ENCODE measurements around the gene TSPAN11.

The TSPAN11 gene

GRCh38 chr12:30962047-30962446 is 35.5 kb downstream of the TSPAN11 start:
- DNase-seq: peak in 1 of 14 donors; percentile 60

GRCh38 chr12:30963709-30964564 is 37.4 kb downstream of the TSPAN11 start:
- no peak for DNase-seq

- peak in 1 of 14 donors; percentile 85 for DNase-seq
Observed at GRCh38 chr12:30964896-30965612, 38.5 kb downstream of the TSPAN11 start.

- DNase-seq: no peak
Observed at GRCh38 chr12:30965613-30965985, 39.1 kb downstream of the TSPAN11 start.

GRCh38 chr12:30967026-30967425 is 40.5 kb downstream of the TSPAN11 start:
- DNase-seq: peak in 1 of 14 donors; percentile 93

- peak in 1 of 14 donors; percentile 33 for DNase-seq
Observed at GRCh38 chr12:30968211-30968610, 41.7 kb downstream of the TSPAN11 start.

GRCh38 chr12:30969006-30969405 is 42.5 kb downstream of the TSPAN11 start:
- no peak for DNase-seq

GRCh38 chr12:30969606-30970395 is 43.3 kb downstream of the TSPAN11 start:
- peak in 1 of 14 donors; percentile 80 for DNase-seq

DNA sequence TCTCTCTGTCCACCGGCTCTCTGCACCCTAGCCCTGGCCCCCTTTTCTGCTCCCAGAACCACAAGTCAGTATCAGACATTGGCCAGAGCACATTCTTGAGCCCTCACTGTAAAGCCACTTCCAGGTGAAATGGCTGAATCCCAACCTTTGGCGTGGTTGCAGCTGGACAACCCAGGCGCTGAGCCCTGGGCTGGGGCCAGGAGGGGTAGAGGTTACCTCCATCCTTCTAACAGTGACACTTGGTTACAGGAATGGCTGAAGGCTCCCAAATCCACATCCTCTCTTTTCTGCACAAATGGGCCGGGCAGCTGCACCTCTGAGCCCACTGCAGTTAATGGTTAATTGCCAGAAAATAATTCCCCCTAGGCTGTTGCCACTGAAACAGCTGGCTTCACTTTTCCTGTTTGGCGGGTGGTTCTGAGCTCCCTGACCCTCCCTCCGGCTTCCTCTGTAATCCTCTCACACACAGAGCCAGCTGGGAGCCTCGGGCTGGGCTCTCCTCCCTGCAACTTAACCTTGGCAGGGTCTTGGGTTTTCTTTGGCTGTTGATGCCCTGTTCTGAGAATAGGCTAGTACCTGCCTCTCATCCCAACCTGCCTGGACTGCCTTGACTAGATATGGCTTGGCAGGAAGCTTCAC is 44.1 kb downstream of the TSPAN11 start:
- DNase-seq: peak in 1 of 14 donors; percentile 31

DNA sequence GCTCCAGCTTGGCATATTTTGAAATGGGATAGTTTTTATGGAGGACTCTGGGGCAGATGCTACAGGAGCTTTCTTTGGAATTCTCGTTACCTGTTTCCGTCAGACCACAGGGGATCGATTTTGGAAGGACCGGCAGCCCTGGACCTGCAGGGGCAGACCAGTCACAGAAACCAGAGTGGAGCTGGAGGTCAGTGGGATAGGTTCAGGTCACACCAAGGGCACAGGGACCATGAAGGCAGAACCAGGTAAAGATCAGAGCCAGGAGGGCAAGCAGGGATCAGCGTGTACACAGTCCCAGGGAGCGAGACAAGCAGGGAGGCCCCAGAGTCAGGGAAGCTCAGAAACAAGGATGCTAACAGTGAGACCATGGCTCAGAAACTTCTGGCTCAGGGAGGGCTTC is 45.5 kb downstream of the TSPAN11 start:
- DNase-seq: no peak

DNA sequence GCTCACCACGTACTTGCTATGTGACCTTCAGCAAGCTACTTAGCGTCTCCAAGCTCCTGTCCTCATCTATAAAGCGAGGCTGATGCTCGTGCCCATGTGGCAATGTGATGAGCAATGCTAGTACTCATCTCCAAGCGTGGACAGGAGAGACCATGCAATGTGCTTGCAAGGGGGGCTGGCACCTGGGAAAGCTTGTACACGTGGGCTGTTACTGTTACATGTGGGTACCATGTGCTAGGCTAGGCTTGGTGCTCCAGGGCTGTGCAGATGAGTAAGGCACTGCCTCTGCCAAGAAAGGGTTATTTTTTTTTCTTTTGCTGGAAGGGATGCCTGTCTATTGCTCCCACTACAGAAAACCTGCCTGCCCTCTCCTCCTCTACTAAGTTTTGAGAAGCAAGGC is 46.6 kb downstream of the TSPAN11 start:
- DNase-seq: no peak

DNA sequence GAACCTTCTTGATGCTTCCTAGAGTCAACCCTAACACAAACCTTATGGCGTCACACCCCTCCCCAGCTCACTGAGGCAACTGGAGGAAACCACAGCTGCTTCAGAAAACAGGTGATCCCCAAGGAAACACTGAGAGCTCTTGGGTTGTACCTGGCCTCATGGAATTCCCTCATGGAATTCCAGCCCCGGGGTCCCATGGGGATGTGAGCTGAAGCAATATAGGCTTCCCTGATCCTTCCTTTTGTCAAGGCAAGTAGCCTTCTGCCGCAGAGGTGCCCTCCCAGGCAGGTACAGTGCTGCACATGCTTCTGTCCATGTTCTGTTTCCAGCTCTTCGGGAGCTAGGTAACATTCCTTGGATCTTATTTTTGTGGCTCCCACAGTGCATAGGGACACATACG is 47.3 kb downstream of the TSPAN11 start:
- DNase-seq: no peak

DNA sequence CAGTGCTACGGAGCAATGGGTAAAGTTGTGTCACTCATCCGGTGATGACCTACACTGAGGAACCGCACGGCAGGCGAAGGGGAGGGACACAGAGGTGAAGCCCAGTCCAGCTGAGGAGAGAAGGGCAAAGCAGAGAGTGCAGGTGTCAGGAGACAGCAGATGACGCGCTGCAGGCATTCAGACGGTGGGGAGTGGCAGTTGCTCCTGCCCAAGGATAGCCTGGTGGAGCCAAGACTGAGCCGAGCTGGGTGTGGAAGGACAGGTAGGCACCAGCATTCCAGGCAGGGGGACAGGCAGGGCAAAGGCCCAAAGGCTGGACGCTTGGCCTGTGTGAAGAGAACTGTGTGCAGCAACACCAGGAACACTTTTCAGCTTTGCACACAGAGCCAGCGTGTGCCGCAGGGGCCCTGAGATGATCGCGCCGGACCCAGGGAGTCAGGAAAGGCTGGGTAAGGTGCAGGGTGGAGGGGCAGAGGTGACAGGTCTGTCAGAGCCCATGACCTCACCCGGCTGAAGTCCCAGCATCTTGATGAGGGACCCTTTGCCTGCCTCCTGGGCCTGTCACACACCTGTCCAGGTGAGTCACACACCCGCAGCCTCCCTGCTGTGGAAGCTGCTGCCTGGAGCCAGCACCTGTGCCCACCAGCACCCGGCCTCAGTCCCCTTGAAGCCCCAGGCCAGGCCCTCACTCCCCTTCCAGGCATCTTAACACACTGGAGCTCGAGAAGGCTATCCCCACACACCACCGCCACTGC is 48.4 kb downstream of the TSPAN11 start:
- DNase-seq: no peak

DNA sequence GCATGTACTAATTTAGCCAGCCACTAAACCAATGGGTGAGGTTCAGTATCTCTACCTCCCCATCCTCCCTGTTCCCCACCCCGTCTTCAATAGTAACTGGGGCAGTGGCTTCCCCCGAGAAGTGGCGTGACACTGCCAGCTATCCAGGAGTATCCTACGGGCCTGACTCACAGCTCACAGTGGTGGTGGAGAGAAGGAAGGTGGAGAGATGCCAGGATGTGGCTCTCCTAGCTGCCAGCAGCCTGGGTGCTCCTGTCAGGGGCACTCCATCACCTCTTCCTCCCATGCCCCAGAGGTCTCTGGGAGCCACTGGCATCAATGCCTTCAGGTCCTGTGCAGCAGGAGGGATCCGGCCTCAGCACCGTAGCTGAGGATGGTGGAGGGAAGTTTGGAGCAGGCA is 49.0 kb downstream of the TSPAN11 start:
- DNase-seq: no peak

GRCh38 chr12:30976206-30976605 is 49.7 kb downstream of the TSPAN11 start:
- DNase-seq: no peak

DNA sequence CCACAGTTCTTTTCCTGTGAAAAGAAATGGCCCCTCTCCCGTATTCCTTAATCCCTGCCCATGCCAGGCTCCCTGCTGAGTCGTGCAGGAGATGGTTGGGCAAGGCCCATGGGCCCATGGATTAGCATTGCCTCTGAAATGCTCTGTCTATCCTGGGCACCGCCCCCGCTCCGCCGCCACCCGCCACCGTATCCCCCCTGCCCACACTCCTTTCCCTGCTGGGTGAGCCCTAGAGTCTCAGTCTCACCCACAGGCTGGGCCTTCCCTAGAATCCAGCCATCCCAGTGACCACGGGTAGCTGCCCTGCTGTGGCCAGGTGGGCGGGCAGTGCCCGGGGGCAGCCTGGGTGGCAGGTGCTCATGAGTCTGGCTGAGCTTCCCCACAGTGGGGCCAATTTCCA is 50.6 kb downstream of the TSPAN11 start:
- no peak for DNase-seq

DNA sequence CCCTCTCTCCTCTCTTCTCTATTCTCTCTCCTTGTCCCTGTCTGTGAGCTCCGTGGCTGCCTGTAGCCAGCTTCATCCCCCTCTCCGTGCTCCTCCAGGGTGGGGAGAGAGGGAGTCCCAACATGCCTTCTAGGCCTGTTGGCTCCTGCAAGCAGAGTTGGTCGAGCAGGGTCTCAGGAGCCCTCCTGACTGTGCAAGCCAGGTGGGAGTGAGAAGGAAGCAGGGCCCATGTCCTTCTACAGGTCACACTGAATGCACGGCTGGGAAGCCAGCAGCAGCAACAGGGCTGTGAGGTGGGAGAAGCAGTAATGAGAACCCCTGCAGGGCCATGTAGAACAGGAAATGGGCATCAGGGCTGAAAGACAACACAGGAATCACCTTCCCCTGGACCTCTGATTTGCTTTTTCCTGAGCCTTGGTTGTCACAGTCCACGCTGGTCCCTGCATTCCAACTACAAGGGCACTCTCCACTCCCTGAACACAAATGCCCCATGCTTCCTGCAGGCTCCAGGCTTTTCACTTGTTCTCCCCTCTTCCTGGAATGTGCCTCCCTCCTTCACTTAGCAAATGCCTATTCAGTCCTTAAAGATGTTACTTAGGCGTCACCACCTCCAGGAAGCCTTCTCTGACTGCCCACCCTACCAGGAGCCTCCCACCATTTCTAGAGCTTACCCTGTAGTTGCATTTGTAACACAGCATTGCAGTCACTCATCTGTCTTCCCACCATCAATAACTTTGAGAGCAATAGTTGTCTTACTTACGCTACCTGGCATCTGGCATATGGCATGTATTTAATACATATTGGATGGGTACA is 51.2 kb downstream of the TSPAN11 start:
- no peak for DNase-seq

- DNase-seq: no peak
Observed at GRCh38 chr12:30978639-30979038, 52.1 kb downstream of the TSPAN11 start.

- no peak for DNase-seq
Observed at GRCh38 chr12:30979371-30980259, 53.1 kb downstream of the TSPAN11 start.

All from C1 segment of cervical spinal cord (tissue), 14 donors.